H54 (cell line): ENCODE results near the gene PJA1.

Source experiments
- DNase-seq: peaks from one replicate; pipeline ENCODE4 v3.0.0; 2011; ENCODE audit warnings: low spot score, mixed read lengths; ENCODE audit not compliant: insufficient read length
- FAIRE-seq: peaks from 3 replicates; lab custom pipeline; 2011; peaks lifted over from hg19 to GRCh38; lab: Jason Lieb, UNC
- POLR2A ChIP-seq: IDR thresholded peaks from 2 replicates; pipeline ENCODE4 v1.6.1; 2011; ENCODE audit warnings: low read depth, mild to moderate bottlenecking, low read length

Gene PJA1, protein sequence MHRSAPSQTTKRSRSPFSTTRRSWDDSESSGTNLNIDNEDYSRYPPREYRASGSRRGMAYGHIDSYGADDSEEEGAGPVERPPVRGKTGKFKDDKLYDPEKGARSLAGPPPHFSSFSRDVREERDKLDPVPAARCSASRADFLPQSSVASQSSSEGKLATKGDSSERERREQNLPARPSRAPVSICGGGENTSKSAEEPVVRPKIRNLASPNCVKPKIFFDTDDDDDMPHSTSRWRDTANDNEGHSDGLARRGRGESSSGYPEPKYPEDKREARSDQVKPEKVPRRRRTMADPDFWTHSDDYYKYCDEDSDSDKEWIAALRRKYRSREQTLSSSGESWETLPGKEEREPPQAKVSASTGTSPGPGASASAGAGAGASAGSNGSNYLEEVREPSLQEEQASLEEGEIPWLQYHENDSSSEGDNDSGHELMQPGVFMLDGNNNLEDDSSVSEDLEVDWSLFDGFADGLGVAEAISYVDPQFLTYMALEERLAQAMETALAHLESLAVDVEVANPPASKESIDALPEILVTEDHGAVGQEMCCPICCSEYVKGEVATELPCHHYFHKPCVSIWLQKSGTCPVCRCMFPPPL

DNA sequence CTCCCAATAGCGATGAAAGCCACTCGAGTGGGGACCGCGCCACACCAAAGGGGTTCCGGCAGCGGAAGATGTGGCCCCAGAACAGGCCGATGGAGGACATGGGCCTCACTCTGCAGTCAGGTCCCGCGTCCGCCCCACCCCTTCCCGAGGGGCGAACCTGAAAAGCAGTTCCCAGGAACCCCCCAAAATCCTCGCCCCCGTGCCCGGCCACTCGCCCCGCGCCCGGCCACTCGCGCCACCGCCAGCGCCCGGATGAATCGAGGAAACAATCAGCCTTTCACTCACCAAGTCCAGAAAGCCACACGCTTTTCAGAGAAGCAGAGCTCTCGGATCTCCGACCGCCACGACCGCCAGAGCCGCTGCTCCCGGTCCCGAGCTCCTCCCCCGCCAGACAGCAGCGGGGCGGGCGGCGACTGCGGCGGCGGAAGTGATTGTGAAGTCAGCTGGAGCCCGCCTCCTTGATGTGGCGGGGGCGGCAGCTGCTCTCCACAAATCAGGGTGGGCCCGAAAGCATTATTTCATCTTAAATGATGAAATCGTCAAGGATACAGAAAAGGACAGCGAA lies at the start of gene PJA1:
PJA1 (minus strand) TSS at position 367 of the 565 bp plus-strand sequence. CDS start 2,380 bp downstream, outside the sequence.
- no peak for FAIRE-seq
- TF ChIP-seq POLR2A: peak; percentile 63
- peak; percentile 69 for DNase-seq

DNA sequence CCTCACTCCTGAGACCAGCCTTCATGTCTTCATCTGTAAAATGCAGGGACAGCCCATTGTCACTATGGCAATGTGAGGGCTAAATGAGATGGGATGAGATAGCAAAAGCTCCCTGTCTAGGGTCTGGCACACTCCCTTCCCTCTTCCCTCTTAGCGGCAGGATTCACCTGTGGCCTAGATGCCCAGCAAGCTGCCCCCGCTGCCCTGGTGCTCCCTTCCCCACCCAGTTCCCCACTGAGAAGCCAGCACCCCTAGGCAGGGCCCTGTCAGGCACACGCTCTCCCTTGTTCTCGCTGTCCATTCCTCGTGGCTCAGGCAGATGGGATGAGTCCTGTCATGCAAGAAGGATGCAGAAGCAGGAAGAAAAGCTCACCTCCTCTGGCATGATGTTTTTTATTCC lies 49.2 kb upstream of the PJA1 start:
- FAIRE-seq (no peak), DNase-seq (no peak)
- TF ChIP-seq POLR2A: no peak

DNA sequence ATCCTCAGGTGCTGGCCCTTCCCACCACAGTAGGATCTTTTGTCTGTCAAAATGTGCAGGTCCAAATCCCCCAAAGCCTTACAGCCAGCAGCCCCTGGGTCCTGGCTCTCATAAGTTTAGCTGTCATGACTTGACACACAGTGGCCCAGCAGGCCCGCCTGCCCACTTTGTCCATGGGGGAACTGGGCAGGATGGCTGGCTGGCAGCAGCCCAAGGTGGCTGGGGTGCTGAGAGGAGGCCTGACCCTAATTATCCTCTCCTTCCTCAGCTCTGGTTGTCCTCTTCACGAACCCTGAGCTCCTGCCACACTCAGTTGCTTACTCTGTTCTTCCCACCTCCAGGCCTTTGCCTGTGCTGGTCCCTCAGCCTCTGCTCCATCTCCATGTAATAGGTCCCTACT lies 46.4 kb upstream of the PJA1 start:
- TF ChIP-seq POLR2A: no peak
- FAIRE-seq: no peak
- DNase-seq: no peak

DNA sequence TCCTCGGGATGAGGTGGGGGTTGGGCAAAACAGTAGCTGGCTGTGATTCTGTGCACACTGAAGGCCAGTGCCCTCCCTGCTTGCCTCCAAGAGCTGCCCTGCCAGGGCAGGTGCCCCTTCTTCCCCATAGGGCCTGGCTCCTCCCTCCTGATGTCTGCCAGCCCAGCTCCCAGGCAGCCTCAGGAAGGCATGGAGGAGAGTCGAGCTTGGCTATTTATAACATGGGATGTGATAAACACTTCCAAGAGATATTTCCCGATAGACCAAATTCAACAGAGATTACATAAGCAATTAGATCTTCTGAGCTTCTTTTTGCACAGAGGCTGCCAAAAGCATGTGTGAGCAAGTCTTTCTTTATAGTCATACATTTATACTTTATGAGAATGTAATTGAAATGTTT lies 45.3 kb upstream of the PJA1 start:
- no peak for FAIRE-seq
- TF ChIP-seq POLR2A: no peak
- DNase-seq: no peak

DNA sequence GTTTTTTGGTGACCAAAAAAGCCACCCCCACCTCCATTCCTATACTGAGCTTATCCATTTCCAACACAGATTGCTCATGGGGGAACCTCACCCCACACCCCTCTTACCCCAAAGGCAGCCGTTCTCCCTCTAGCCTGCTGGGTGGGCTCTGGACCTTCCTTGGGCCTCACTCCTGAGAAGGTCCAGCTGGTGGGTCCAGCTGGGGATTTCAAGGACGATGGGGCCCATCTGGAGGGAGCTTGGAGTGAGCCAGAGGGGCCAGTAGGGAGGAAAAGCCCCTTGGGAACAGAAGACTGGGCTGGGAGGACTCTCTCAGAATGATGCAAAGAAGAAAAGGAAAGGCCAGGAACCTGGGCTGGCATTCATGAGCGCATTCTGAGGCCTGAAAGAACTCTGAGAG lies 42.0 kb upstream of the PJA1 start:
- FAIRE-seq (no peak), DNase-seq (no peak)
- no peak for TF ChIP-seq POLR2A

DNA sequence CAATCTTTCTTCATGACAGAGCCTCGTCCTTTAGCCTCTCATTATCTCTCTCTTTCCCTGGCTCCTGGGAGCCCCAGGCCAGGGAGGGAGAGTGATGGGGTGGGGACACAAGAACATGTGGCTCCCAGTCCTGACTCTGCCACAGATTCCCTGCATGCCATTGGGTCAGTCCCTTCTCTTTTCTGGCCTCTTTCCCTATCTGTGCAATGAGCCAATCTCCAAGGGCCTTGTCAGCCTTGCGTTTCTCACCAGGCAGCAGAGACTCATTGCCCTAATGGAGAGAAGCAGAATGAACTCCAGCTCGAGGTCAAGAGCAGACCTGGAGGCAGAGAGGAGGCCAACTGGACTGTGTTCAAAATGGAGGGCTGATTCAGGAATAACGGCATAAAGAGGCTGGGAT lies 38.4 kb upstream of the PJA1 start:
- DNase-seq: no peak
- FAIRE-seq: no peak
- TF ChIP-seq POLR2A: no peak

DNA sequence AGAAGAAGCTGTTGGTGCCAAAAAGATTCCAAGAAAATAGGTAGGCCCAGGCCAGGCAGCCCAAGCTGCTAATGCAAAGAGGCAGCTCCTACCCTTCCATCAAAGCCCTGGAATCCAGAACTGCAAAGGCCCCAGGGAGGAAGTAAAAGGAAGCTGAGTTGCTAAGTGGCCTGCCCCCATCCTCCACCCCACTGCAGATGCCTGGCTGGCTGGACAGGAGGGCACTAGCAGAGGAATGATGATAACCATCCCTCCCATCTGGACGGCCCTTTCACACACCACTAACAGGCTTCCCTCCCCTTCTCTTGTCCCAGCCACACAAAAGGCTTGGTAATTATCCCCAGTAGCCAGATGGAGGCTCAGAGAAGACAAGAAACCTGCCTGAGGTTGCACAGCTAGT lies 32.4 kb upstream of the PJA1 start:
- FAIRE-seq (no peak), DNase-seq (no peak)
- TF ChIP-seq POLR2A: no peak

DNA sequence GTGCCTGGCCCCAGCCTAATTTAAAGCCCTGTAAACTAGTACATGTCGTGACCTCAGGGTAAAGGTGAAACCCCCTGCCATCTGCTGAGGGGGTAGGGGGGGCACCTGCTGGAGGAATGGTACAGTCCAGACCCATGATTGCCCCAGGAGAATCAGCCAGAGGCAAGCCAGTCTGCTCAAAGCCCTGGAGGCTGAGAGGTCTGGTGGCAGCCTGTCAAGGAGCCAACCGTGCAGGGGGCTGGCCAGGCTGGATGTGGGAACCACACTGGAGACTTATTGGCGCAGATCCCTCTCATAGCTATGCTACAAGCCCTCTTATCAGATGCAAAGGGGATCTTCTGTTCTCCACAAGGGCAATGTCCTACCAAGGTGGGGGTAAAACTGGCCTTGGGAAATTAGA lies 31.4 kb upstream of the PJA1 start:
- TF ChIP-seq POLR2A: no peak
- no peak for DNase-seq

DNA sequence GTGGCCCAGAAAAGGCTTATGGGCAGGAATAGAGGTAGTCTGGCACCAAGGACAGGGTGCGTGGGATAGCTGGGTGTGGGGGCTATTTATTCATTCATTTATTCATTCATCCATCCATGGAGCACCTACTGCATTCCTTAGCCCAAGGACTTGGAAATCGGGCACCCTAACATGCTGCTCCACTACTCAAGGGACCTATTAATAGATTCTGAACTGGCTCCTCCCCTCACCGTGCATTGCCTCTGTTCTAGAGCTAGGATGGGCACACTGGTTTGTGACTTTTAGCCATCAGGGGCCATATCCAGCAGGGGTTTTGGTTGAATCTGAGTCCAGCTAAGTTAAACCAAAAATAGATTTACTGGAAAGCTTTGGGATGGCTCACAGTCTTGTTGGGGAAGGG lies 30.6 kb upstream of the PJA1 start:
- FAIRE-seq (no peak), DNase-seq (no peak)
- TF ChIP-seq POLR2A: no peak

More for the DNA sequence above, 31.4 kb upstream of the PJA1 start:
- no peak for FAIRE-seq

DNA sequence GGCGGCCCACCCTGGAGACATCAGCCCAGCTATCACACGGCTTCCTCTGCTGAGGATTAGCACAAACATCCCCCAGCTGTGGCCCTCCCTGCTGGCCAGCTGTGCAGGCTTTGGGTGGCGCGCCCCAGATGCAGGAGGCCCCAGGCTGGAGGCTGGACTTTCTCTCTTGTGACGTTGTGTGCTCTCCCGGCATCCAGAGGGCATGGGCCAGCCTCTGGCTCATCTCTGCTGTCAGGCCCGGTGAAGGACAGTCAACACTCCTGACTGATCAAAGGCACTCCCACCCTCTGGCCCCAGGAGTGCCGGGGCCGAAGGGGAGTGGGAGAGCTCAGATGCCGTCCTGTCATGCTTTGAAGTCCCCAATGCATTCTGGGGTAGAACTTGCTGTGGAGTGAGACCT lies 29.9 kb upstream of the PJA1 start:
- FAIRE-seq: no peak
- no peak for DNase-seq
- TF ChIP-seq POLR2A: no peak

DNA sequence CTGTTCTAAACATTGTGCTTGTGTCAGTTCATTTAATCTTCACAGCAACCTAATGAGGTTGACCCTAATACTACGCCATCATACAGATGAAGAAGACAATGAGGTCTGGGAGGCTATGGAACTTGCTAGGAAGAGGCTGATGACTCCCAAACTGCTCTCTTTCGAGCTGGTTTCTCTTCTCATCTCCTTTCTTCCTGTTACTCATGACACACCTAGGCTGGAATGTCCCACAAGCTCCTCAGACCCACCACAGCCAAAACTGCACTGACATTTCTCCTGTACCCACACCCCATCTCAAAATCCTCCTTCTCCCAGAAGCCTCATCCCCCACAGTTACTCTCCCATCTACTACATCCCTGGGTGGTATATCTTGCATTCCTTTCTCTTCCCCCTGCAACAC lies 27.4 kb upstream of the PJA1 start:
- no peak for TF ChIP-seq POLR2A
- DNase-seq (peak; percentile 7), FAIRE-seq (no peak)

DNA sequence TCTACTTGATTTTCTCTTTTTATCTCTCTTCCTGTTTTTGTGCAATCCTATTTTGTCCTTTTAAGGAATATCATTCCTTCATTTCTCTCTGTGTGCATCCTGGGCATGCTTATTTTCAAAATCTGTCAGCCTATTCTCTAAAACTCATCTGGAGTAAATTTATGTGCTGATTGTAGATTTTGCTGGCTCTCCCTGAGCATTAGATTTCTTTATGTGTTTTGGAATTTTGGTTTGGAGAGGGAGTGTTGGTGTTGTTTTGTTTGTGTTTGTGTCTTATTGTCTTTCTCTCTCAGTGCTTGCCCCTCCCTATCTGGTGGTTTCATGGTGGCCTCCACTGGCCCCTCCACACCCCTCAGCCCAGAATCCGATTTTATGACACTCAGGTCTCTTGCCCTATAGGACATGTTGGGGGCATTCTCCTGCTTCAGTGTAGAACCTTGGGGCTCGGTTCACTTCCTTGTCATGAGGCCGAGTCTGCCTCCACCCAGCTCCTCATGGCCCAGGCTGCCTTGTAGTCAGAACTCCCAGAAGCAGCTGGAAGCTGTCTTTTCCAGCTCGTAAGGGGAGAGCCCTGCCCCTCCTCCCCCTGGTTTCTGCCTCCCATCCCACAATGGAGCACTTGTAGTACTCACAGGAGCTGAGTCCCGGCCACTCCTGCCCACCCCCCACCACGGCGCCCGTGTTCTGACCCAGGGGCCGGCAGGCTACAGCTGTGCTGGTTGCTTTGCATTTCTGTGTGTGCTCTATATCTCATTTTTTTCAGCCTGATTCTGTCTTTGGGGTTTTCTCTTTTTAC lies 24.5 kb upstream of the PJA1 start:
- no peak for FAIRE-seq
- TF ChIP-seq POLR2A: no peak
- no peak for DNase-seq

DNA sequence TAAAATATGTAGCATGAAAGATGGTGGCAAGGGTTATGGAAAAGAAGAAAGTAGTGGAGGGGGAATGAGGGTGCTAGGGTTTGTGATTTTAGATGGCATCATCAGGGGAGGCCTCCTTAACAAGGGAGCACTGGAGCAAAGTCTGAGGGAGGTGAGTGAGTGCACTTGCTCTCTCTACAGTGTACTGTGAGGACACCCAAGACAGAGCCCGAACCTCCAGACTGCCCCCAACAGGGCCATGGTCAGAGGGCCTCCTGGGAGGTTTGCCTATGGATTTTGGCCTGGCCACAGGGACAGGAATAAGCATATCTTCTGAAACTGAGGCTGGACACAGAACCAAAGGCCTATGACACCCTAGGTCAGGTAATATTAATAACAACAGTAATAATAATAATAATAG lies 21.4 kb upstream of the PJA1 start:
- no peak for FAIRE-seq
- DNase-seq: no peak
- no peak for TF ChIP-seq POLR2A

DNA sequence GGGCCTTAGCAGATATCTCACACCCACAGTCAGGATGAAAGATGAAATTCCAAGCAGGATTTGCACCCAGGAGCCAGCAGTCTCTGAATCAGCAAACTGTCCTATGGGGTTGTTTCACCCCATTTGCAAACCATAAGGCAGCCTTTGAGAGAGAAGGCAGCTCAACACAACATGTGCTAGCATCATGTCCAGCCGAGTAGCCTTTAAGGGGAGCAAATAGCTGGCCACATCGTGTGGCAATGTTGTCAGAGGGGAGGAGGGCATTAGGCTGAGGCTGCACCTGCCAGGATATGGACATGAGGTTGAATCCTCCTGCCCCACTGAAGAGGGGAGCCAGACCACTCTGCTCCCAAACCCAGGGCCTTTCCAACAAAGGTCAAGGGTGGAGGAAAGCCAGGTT lies 20.6 kb upstream of the PJA1 start:
- DNase-seq: no peak
- FAIRE-seq: no peak
- no peak for TF ChIP-seq POLR2A

DNA sequence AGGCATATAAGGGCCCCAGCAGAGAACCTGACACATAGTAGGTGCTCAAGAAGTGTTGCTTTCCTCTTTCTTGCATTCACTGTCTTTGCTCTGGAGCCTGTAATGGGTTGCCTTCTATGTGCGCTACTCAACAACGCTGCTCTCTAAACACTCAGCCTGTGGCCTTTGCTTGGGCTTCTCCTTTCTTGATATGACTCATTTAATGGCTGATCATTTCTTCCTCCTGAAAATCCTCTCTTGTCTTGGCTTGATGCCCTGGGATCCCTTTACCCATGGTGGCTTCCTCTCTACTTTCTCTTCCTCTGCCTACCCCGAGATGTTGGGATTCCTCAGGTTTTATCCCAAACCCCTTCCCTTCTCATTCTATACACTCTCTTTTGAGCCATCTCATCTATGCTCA lies 19.9 kb upstream of the PJA1 start:
- DNase-seq: no peak
- no peak for FAIRE-seq
- TF ChIP-seq POLR2A: no peak
